AML-193 (cell line): ENCODE data around the gene NOL6.
"Not testable (repeated sequence)": the region's sequence is repeated elsewhere in the genome, so short reads cannot be mapped to it uniquely, and the experiment has no call there.

Experiments
- DNase-seq, 2 experiments: peaks; one replicate each; lab custom pipeline; 2025; lab: John Stamatoyannopoulos, UW

Gene NOL6

DNA sequence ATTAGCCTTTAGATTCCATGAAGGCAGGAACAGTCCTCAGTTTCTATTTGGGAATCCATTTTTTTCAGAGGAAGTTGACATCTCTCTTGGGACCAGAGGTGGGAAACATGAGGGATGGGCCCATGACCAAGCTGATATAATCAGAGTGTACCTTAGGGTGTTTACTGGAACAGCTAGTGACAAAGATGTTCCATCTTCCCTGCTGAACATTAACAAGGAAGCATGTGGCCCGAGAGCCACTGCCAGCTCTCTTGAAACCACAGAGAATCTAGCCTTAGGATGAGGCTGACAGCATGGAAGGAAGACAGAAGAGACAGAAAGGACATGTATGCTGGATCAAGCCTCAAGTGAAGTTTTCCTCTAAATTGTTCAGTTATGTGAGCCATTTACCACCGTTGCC, 42.3 kb downstream of the NOL6 start:
- no peak for DNase-seq

DNA sequence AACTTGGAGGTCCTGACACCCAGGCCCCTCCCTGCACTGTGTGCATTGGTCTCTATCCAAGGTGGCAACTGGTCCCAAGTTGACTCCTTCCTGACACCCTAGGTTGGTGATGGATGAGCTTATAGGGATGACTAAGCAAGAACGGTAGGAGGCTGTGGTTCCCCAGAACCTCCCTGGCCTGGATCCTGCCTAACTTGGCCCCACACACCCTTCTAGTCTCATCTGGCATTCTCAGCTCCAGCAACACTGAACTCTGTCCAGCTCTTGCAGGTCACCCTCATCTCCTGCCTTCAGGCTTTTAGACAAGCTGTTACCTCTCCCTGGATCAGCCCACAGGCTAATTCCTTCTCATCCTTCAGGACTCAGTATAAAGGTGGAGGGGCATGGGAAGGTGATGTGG, 42.8 kb downstream of the NOL6 start:
- no peak for DNase-seq

DNA sequence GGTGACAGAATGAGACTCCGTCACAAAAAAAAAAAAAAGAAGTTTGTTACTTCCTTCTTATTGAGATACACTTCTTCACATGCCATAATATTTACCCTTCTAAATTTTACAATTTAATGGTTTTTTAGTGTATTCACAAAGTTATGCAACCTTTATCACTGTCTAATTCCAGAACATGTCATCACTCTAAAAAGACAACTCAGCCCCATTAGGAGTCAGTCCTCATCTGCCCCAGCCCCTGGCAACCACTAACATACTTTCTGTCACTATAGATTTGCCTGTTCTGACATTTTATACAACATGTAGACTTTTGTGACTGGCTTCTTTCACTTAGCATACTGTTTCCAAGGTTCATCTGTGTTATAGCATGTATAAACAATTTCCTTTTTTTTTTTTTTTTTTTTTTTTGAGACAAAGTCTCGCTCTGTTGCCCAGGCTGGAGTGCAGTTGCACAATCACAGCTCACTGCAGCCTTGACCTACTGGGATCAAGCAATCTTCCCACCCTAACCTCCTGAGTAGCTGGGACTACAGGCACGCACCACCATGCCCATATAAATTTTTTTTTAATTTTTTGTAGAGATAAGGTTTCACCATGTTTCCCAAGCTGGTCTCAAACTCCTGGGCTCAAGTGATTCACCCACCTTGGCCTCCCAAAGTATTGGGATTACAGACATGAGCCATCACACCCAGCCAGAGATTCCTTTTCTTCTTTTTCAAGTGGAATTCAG, 44.3 kb downstream of the NOL6 start:
- peak in 1 of 2 experiments; percentile 7 for DNase-seq

DNA sequence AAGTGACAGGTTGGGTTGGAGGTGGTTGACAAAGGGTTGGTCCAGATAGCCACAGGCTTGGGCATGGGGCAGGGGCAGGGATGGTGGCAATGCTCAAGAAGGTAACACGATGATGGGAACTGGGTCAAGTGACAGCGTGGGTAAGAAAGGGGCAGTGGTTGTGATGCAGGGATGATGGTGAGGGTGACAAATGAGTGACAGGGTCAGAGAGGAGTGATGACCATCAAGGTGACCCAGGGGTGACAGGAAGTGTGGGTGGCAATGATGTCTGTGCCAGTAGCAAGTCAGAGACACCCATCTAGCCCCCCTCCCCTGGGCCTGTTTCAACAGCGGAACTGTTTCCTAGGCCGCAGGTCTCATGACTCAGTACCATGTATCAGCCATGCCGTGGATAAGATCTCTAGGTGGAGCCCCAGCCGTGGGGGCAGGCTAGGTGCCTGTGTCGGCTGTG, 46.9 kb downstream of the NOL6 start:
- DNase-seq, result no peak

DNA sequence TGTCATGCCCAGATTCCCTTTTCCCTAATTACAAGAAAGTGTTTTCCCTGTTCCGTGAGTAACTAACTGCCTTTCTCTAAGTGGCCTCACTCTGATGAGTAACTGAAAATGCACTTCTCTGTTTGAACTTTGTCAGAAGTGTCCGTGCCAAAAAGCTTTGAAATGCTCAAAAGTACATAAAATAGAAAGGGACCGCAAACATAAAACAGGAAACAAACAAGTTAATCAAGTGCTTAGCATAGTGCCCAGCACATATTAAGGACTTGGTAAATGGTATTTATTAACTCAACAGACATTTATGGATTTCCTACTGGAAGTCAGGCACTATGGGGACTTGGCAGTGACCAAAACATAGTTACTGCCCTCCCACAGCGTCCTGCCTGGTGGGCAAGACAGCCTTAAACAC, 48.6 kb downstream of the NOL6 start:
- DNase-seq, result no peak

DNA sequence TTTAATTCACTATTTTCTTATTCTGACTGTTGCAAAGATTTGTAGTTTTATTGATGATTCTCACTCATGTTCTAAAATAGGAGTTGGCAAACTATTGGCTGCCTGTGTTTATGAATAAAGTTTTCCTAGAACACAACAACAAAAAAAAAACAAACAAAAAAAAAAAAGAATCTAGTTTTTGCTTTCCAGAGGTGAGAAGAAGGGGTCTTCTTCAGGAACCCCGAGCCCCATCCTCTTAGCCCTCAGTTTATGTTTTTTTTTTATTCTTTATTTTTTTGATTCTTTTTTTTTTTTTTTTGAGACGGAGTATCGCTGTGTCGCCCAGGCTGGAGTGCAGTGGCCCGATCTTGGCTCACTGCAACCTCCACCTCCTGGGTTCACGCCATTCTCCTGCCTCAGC, 49.2 kb downstream of the NOL6 start:
- DNase-seq, result not testable (repeated sequence)

DNA sequence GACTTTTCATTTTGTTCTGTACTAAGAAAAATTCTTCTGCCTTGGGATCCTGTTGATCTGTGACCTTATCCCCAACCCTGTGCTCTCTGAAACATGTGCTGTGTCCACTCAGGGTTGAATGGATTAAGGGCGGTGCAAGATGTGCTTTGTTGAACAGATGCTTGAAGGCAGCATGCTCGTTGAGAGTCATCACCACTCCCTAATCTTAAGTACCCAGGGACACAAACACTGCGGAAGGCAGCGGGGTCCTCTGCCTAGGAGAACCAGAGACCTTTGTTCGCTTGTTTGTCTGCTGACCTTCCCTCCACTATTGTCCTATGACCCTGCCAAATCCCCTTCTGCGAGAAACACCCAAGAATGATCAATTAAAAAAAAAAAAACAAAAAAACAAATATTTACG, 49.7 kb downstream of the NOL6 start:
- not testable (repeated sequence) for DNase-seq

DNA sequence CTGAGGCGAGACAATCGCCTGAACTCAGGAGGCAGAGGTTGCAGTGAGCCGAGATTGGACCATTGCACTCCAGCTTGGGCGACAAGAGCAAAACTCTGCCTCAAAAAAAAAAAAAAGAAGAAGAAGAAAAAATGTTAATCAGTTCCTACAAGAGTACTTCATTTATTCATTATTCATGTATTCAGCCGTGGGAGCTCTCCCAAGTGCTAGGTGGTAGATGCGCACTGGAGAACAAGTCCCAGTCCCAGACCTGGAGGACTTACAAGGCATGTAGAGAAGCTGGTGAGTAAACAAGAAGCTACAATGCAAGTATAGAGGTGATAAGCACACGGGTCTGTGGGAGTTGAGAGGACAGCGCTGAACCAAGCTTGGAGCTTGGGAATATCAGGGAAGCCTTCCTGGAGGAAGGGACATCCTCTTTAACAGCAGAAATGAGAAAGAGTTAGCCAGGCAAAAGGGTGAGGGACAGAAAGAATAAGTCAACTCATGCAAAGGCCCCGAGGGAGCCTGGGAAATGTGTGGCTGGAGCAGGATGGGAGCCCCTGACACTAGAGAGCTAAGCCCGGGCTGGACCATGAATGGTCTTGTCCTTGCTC, 53.9 kb downstream of the NOL6 start:
- no peak for DNase-seq

DNA sequence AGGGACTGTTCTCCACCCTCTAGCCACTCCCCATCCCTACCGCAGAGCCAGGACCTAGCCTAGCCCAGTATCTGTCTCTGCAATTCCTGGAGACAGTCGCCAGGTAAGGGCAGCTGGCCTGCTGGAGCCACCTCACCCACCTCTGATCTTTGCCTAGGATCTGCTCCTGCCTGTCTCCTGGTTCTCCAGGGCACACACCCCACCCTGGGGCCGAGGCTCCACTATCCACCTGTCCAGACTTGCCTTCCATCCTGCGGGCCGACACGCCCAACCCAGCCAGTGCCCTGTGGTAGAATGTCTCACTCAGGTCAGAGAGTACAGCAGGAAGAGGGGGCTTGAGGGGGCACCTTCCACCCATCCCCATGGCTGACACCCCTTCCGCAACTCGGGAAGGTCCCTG, 55.6 kb downstream of the NOL6 start:
- no peak for DNase-seq

DNA sequence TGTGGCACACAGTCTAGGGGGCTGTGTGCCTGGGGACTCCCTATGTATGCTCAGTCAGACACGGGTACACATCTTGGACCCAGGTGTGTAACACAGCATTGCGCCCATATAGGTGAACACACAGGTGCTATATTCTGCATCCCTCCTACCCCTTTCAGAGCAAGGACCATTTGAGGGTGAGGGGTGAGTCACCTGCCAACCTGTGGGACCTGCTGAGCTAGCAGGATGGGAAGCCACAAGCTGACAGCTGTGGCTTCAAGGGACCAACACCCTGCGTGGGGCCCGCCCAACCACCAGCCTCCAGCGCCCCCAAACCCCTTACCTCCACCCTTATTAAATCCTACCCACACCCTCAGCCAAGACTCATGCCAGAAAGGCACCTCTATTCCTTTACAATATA, 56.7 kb downstream of the NOL6 start:
- DNase-seq, result no peak

DNA sequence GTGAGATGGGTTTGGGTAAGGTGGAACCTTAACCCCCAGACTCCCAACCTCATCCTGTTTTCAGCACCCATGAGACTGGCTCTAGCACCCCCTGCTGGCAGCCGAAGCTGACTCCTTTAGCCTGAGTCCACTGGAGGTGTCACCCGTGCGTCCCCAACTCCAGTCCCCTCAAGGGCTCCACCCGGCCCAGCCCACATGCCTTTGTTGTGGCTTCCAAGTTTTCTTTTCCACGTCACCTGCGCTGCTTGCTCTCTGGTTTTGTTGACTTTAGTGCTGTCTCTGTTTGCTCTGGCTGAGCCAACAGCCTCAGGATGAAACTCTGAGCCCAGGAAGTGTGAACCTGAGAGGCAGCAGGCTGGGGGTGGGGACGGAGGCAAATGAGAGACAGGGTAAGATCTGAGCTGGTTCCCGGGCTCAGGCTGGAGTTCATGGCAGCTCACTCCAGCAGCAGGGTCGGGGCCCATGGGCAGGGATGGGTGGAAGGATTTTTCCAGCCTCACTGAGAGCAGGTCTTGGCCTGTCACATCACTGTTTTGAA, 58.2 kb downstream of the NOL6 start:
- DNase-seq, result peak; percentile 31 to 49

DNA sequence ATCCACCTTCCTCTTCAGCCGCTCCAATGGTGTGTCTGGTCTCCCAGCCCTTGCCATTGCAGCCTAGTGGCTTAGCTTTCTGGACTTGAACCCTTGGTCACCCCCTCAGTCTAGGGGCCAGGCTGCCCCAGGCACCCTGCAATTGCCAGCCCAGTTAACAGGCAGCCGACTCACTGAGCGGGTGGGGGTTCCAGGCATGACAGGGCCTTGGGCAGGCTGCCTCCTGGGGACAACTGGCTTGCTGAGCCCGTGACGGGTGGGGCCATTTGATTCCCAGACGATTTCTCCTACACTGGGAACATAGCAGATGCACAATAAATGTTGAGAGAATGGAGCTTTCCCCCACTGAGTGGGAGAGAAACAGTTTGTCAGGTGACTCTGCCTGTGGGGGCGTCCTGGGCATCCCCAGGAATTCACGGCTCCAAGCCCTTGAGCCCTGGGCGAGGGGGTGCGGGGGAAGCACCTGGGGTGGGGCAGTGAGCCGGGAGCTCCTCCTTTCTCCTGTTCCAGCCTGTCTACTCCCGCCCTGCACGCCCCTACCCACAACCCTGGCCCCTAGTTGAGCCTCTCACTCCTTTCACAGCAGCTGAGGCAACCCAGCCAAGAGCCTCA, 58.7 kb downstream of the NOL6 start:
- DNase-seq, result no peak

DNA sequence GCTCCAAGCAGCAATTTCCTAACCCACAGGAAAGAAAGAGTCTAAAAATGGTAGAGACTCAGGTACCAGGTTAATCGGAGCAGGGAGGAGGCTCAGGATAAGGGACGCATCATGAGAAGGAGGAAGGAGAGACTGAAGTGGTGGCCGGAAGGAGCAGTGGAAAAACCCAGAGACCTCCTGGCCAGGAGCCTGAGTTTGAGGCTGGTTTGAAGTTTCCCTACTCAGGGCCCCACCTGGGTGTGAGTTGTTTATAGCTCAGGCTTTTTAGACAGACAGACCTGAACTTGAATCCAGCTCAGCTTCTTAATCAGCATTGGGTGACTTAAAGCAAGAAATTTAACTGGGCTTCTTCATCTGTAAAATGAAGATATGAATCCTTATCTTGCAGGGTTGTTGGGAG, 59.5 kb downstream of the NOL6 start:
- DNase-seq, result no peak
